GM20000 (cell line): ENCODE measurements around the gene ARMC12.
A peak's percentile ranks its signal among the peaks of the same experiment; 100 is the strongest.

Experiments used
- DNase-seq: peaks from one replicate; pipeline ENCODE4 v3.0.0; 2012; ENCODE audit warnings: low spot score
- TF ChIP-seq, protein P1 (sequence below): IDR thresholded peaks from 2 replicates; pipeline ENCODE4 v1.5.1; 2012; ENCODE audit warnings: mild to moderate bottlenecking, control low read depth; ENCODE audit errors: extremely low read depth, missing control alignments

The ARMC12 gene

DNA sequence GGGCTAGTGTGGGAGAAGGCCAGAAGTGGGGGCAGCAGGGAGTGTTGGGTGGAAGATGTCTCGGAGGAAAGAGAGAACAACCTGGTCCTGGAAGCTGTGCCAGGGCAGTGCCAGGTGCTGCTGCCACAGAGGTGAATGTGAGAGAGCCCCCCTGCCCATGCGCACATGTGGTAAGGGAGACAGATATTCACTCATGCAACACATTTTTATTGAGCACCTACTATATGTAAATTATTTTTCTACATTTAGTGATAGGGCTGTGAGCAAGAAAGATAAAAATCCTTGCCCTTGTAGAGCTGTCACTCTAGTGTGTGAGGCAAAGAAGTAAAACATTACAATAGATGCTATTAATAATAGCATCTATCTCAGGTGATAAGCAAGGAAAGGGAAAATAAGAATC lies 44.5 kb downstream of the ARMC12 start:
- peak; percentile 11 for DNase-seq
- TF ChIP-seq, protein P1, sequence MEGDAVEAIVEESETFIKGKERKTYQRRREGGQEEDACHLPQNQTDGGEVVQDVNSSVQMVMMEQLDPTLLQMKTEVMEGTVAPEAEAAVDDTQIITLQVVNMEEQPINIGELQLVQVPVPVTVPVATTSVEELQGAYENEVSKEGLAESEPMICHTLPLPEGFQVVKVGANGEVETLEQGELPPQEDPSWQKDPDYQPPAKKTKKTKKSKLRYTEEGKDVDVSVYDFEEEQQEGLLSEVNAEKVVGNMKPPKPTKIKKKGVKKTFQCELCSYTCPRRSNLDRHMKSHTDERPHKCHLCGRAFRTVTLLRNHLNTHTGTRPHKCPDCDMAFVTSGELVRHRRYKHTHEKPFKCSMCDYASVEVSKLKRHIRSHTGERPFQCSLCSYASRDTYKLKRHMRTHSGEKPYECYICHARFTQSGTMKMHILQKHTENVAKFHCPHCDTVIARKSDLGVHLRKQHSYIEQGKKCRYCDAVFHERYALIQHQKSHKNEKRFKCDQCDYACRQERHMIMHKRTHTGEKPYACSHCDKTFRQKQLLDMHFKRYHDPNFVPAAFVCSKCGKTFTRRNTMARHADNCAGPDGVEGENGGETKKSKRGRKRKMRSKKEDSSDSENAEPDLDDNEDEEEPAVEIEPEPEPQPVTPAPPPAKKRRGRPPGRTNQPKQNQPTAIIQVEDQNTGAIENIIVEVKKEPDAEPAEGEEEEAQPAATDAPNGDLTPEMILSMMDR, result no peak

DNA sequence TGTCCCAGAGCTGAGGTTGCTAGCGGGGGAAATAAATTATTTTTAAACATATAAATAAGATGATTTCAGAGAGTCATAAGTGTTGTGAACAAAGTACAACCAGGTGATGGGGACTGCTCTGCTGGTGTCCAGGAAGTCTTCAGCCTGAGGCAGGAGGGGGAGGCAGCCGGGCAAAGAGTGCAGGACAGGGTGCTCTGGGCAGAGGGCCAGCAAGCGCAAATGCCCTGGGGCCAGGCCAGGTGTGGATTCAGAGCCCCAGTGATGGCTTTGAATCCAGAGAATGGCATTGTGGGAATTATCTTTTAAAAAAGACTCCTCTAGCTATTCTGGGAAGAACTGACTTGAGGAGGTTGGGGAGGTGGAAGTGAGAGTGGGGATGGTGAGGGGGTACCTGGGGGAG lies 45.6 kb downstream of the ARMC12 start:
- TF ChIP-seq, protein P1, result no peak
- no peak for DNase-seq

DNA sequence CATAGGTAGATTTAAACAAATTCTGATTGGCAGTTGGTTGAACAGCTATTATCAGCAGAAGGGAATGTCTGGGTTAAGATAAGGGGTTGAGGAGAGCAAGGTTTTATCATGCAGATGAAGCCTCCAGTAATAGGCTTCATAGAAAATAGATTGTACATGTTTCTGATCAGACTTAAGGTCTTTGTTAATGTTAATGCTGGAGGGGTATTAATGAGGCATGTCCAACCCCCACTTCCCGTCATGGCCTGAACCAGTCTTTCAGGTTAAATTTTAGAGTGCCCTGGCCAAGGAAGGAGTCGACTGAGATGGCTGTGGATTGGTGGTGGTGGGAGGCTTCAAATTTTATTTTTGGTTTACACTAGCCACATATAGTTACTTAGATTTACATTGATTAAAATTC lies 47.4 kb downstream of the ARMC12 start:
- TF ChIP-seq, protein P1, result no peak
- DNase-seq, result no peak

DNA sequence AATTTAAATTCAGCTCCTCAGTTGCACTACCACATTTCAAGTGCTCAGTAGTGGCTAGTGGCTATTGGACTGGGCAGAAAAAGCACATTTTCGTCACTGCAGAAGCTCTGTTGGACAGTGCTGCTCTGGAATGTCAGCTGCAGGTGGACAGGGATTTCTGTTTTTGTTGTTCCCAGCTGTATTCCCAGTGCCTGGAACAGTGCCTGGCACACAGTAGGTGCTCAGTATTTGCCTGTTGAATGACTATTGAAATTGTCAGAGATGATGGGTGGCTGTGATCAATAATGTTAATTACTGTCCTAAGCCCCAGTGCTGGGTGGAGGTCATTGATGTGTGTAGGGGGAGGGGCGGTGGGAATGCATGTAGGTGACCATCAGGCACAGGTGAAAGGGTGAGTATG lies 49.4 kb downstream of the ARMC12 start:
- TF ChIP-seq, protein P1, result no peak
- DNase-seq, result no peak

DNA sequence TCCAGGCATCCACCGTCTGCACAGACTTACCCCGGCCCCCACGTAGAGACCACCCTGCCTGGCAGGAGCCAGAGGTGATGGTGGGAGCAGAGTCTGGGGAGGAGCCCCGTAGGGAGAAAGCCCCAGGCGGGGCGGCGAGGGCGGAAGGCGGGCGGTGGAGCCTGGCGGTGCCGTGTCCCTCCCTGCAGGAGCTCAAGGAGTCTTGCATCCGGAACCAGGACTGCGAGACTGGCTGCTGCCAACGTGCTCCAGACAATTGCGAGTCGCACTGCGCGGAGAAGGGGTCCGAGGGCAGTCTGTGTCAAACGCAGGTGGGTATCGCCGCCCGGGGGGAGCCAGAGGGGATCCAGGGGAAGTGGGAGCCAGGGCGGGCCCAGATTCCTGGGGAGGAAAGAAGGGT lies 50.0 kb downstream of the ARMC12 start:
- no peak for DNase-seq
- TF ChIP-seq, protein P1, result no peak

DNA sequence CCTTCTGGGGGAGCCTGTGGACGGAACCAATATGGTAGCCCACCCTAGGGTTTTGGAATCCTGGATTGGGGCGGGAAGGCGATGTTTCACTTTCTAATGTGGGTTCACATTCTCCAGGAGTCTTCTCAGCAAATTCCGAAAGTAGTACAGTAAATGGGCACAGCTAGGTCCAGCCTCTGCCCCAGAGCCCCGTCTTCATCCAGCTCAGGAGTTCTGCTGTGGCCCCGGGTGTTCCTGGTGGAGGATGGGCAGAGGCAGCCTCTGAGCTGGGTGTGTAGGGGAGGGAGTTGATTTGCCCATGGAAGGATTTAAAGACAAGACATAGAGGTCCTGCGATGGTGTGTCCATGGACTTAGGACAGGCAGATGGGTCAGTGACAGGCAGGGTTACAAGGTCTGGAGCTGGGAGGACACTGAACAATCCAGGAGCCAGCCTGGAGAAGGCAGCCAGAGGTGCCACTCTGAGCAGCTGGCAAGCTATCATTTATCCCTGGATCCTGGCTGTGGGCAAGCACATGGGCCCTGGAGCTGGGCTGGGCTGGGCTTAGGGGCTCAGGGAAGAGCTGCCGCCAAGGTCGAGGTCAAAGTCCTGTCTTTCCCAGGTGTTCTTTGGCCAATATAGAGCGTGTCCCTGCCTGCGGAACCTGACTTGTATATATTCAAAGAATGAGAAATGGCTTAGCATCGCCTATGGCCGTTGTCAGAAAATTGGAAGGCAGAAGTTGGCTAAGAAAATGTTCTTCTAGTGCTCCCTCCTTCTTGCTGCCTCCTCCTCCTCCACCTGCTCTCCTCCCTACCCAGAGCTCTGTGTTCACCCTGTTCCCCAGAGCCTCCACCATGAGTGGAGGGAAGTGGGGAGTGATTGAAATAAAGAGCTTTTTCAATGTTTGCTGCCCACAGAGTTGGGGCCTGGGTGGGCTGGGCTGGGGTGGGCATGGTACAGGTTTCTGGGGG lies 50.7 kb downstream of the ARMC12 start:
- TF ChIP-seq, protein P1, result no peak
- DNase-seq, result no peak

DNA sequence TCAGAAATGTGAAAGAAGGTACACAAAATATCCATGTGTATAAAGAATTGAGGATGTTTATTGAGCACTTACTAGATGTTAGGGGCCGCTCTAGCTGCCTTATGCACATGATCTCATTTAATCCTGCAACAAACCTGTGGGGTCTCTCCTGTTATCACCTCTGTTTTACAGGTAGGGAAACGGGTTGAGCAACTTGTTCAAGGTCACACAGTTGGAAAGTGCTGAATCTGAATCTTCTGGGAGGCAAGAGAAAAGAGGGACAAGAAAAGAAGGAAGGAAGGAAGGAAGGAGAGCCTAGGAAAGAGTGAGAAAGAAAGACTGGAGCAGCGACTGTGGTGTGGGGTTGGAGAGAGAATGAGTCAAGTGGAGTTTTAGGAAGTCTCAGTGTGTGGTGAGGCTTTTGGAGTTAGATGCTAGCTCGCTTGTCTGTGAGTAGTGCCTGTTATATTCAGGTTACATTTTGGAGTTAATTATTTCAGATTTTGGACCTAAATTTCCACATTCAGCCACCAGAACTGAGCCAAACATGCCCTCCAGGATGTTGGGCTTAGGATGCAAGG lies 51.7 kb downstream of the ARMC12 start:
- DNase-seq, result no peak
- TF ChIP-seq, protein P1, result no peak
